Activated naive CD8-positive, alpha-beta T cell (primary cell): Measurements from ENCODE around the gene ZDHHC8.

Experiments
- H3K27ac Mint-ChIP-seq: one replicate; pipeline ENCODE4 v1.8.0; 2021; ENCODE audit warnings: mixed read lengths
- H3K27me3 Mint-ChIP-seq: one replicate; pipeline ENCODE4 v1.8.0; 2021; ENCODE audit warnings: mixed read lengths
- H3K36me3 Mint-ChIP-seq: one replicate; pipeline ENCODE4 v1.8.0; 2021; ENCODE audit warnings: mixed read lengths
- H3K4me1 Mint-ChIP-seq: one replicate; pipeline ENCODE4 v1.8.0; 2021; ENCODE audit warnings: low read depth, mixed read lengths
- H3K4me3 Mint-ChIP-seq: one replicate; pipeline ENCODE4 v1.8.0; 2021; ENCODE audit warnings: mild to moderate bottlenecking, mixed read lengths
- H3K9me3 Mint-ChIP-seq: one replicate; pipeline ENCODE4 v1.8.0; 2021; ENCODE audit warnings: low read depth, mixed read lengths

ZDHHC8 gene

GRCh38 chr22:20091690-20092476 lies 39.7 kb upstream of the ZDHHC8 start:
- H3K36me3 Mint-ChIP-seq = peaks cover 29% of the 10 kb centered on the region
- H3K9me3 Mint-ChIP-seq = no peaks in the 10 kb centered on the region
- H3K4me3 Mint-ChIP-seq = peak overlapping the region; percentile 49
- peak overlapping the region; percentile 41 for H3K27ac Mint-ChIP-seq
- H3K27me3 Mint-ChIP-seq = no peaks in the 10 kb centered on the region
- H3K4me1 Mint-ChIP-seq = peaks cover 53% of the 10 kb centered on the region

GRCh38 chr22:20092477-20092854 lies 39.1 kb upstream of the ZDHHC8 start:
- Mint-ChIP-seq H3K36me3 (peaks cover 30% of the 10 kb centered on the region), H3K4me1 (peaks cover 56% of the 10 kb centered on the region), H3K4me3 (peak overlapping the region; percentile 49), H3K27me3 (no peaks in the 10 kb centered on the region), H3K27ac (peak overlapping the region; percentile 41), H3K9me3 (no peaks in the 10 kb centered on the region)

- peaks cover 36% of the 10 kb centered on the region for H3K36me3 Mint-ChIP-seq
- H3K4me1 Mint-ChIP-seq = peaks cover 60% of the 10 kb centered on the region
- no peak overlapping the region for H3K4me3 Mint-ChIP-seq
- no peaks in the 10 kb centered on the region for H3K9me3 Mint-ChIP-seq
- no peaks in the 10 kb centered on the region for H3K27me3 Mint-ChIP-seq
- no peak overlapping the region for H3K27ac Mint-ChIP-seq
Measured at GRCh38 chr22:20093418-20094196, 38.0 kb upstream of the ZDHHC8 start.

- Mint-ChIP-seq H3K9me3 (no peaks in the 10 kb centered on the region), H3K4me1 (peaks cover 64% of the 10 kb centered on the region), H3K36me3 (peaks cover 36% of the 10 kb centered on the region), H3K27ac (no peak overlapping the region), H3K27me3 (no peaks in the 10 kb centered on the region), H3K4me3 (no peak overlapping the region)
Measured at GRCh38 chr22:20094197-20094807, 37.3 kb upstream of the ZDHHC8 start.

GRCh38 chr22:20095521-20095920 lies 36.1 kb upstream of the ZDHHC8 start:
- peak overlapping the region; percentile 73 for H3K27ac Mint-ChIP-seq
- H3K36me3 Mint-ChIP-seq = peaks cover 37% of the 10 kb centered on the region
- H3K9me3 Mint-ChIP-seq = no peaks in the 10 kb centered on the region
- H3K4me1 Mint-ChIP-seq = peaks cover 66% of the 10 kb centered on the region
- H3K4me3 Mint-ChIP-seq = peak overlapping the region; percentile 61
- no peaks in the 10 kb centered on the region for H3K27me3 Mint-ChIP-seq

GRCh38 chr22:20096574-20097420 lies 34.8 kb upstream of the ZDHHC8 start:
- H3K4me3 Mint-ChIP-seq = no peak overlapping the region

GRCh38 chr22:20099099-20099711 lies 32.4 kb upstream of the ZDHHC8 start:
- H3K27me3 Mint-ChIP-seq = no peaks in the 10 kb centered on the region
- peaks cover 63% of the 10 kb centered on the region for H3K4me1 Mint-ChIP-seq
- H3K36me3 Mint-ChIP-seq = peaks cover 33% of the 10 kb centered on the region
- H3K27ac Mint-ChIP-seq = peak overlapping the region; percentile 94
- peak overlapping the region; percentile 86 for H3K4me3 Mint-ChIP-seq
- H3K9me3 Mint-ChIP-seq = no peaks in the 10 kb centered on the region

More at GRCh38 chr22:20096574-20097420, 34.8 kb upstream of the ZDHHC8 start:
- Mint-ChIP-seq H3K9me3 (no peaks in the 10 kb centered on the region), H3K4me1 (peaks cover 65% of the 10 kb centered on the region), H3K36me3 (peaks cover 31% of the 10 kb centered on the region), H3K27ac (peak overlapping the region; percentile 18), H3K27me3 (no peaks in the 10 kb centered on the region)

- peak overlapping the region; percentile 86 for H3K4me3 Mint-ChIP-seq
- H3K36me3 Mint-ChIP-seq = peaks cover 20% of the 10 kb centered on the region
Measured at GRCh38 chr22:20101638-20102037, 30.0 kb upstream of the ZDHHC8 start.

GRCh38 chr22:20102203-20102780 lies 29.3 kb upstream of the ZDHHC8 start:
- Mint-ChIP-seq H3K4me3 (peak overlapping the region; percentile 8), H3K27me3 (no peaks in the 10 kb centered on the region), H3K27ac (peak overlapping the region; percentile 76), H3K4me1 (peaks cover 48% of the 10 kb centered on the region), H3K9me3 (no peaks in the 10 kb centered on the region), H3K36me3 (peaks cover 13% of the 10 kb centered on the region)

More at GRCh38 chr22:20101638-20102037, 30.0 kb upstream of the ZDHHC8 start:
- Mint-ChIP-seq H3K4me1 (peaks cover 52% of the 10 kb centered on the region), H3K27ac (peak overlapping the region; percentile 94), H3K27me3 (no peaks in the 10 kb centered on the region), H3K9me3 (no peaks in the 10 kb centered on the region)

GRCh38 chr22:20105456-20106204 lies 26.0 kb upstream of the ZDHHC8 start:
- no peak overlapping the region for H3K27ac Mint-ChIP-seq

GRCh38 chr22:20106205-20106848 lies 25.3 kb upstream of the ZDHHC8 start:
- peaks cover 2% of the 10 kb centered on the region for H3K36me3 Mint-ChIP-seq

More at GRCh38 chr22:20105456-20106204, 26.0 kb upstream of the ZDHHC8 start:
- Mint-ChIP-seq H3K4me3 (no peak overlapping the region), H3K27me3 (no peaks in the 10 kb centered on the region), H3K4me1 (peaks cover 20% of the 10 kb centered on the region), H3K9me3 (no peaks in the 10 kb centered on the region), H3K36me3 (peaks cover 2% of the 10 kb centered on the region)

GRCh38 chr22:20106849-20107237 lies 24.8 kb upstream of the ZDHHC8 start:
- Mint-ChIP-seq H3K4me1 (peaks cover 19% of the 10 kb centered on the region), H3K27me3 (no peaks in the 10 kb centered on the region), H3K36me3 (peaks cover 2% of the 10 kb centered on the region), H3K27ac (no peak overlapping the region), H3K4me3 (no peak overlapping the region), H3K9me3 (no peaks in the 10 kb centered on the region)

More at GRCh38 chr22:20106205-20106848, 25.3 kb upstream of the ZDHHC8 start:
- no peak overlapping the region for H3K4me3 Mint-ChIP-seq
- H3K9me3 Mint-ChIP-seq = no peaks in the 10 kb centered on the region
- H3K27ac Mint-ChIP-seq = peak overlapping the region; percentile 3
- H3K4me1 Mint-ChIP-seq = peaks cover 19% of the 10 kb centered on the region
- no peaks in the 10 kb centered on the region for H3K27me3 Mint-ChIP-seq

GRCh38 chr22:20107471-20107901 lies 24.1 kb upstream of the ZDHHC8 start:
- no peaks in the 10 kb centered on the region for H3K27me3 Mint-ChIP-seq
- H3K27ac Mint-ChIP-seq = peak overlapping the region; percentile 28
- peaks cover 2% of the 10 kb centered on the region for H3K36me3 Mint-ChIP-seq
- peaks cover 18% of the 10 kb centered on the region for H3K4me1 Mint-ChIP-seq
- no peak overlapping the region for H3K4me3 Mint-ChIP-seq
- H3K9me3 Mint-ChIP-seq = no peaks in the 10 kb centered on the region
